ENCODE results near the gene DDX41.

DDX41 gene

GRCh38 chr5:177523711-177524538 lies 7.2 kb upstream of the DDX41 start:
- H3K4me1 Mint-ChIP-seq: peaks cover 20% of the 10 kb centered on the region
- no peaks in the 10 kb centered on the region for H3K27me3 Mint-ChIP-seq (ENCODE audit: low read depth)
- H3K9me3 Mint-ChIP-seq: no peaks in the 10 kb centered on the region
- TF ChIP-seq, protein P1, sequence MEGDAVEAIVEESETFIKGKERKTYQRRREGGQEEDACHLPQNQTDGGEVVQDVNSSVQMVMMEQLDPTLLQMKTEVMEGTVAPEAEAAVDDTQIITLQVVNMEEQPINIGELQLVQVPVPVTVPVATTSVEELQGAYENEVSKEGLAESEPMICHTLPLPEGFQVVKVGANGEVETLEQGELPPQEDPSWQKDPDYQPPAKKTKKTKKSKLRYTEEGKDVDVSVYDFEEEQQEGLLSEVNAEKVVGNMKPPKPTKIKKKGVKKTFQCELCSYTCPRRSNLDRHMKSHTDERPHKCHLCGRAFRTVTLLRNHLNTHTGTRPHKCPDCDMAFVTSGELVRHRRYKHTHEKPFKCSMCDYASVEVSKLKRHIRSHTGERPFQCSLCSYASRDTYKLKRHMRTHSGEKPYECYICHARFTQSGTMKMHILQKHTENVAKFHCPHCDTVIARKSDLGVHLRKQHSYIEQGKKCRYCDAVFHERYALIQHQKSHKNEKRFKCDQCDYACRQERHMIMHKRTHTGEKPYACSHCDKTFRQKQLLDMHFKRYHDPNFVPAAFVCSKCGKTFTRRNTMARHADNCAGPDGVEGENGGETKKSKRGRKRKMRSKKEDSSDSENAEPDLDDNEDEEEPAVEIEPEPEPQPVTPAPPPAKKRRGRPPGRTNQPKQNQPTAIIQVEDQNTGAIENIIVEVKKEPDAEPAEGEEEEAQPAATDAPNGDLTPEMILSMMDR (IDR thresholded peaks at IDR 0.05; ENCODE audit: unreplicated experiment in 3 of 3): no peak
- H3K36me3 Mint-ChIP-seq (ENCODE audit: low read depth): peaks cover 33% of the 10 kb centered on the region
- H3K4me3 Mint-ChIP-seq: no peak overlapping the region
- H3K27ac Mint-ChIP-seq: no peak overlapping the region

GRCh38 chr5:177520916-177521513 lies 4.3 kb upstream of the DDX41 start:
- TF ChIP-seq, protein P1 (IDR thresholded peaks at IDR 0.05; ENCODE audit: unreplicated experiment in 3 of 3): no peak
- Mint-ChIP-seq H3K4me1 (peaks cover 25% of the 10 kb centered on the region), H3K4me3 (peak overlapping the region in 2 of 3 experiments; percentile 50 to 56), H3K36me3 (ENCODE audit: low read depth) (peaks cover 38% of the 10 kb centered on the region), H3K27ac (peak overlapping the region; percentile 17 to 81 (median 41)), H3K27me3 (ENCODE audit: low read depth) (no peaks in the 10 kb centered on the region), H3K9me3 (no peaks in the 10 kb centered on the region)

DNA sequence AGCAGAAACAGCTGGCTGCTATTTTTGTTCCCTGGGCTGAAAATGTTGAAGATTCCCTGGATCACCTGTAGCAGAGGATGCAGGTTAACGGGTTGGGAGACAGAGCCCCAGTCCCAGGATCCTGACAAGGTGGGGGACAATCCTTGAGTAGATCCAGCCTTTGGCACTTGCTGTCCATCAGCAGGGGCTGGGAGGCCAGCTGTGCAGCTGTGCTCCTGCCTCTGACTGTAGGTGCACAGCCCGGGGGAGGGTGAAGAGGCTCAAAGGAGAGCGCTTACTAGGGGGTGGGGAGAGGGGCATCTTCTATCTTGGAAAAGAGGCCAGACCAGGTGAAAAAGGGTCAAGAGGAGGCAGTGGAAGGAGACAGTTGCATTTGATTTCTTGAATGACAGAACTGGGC lies 3.5 kb upstream of the DDX41 start:
- peaks cover 39% of the 10 kb centered on the region for H3K36me3 Mint-ChIP-seq (ENCODE audit: low read depth)
- H3K4me1 Mint-ChIP-seq: peaks cover 30% of the 10 kb centered on the region
- peak overlapping the region; percentile 17 to 81 (median 41) for H3K27ac Mint-ChIP-seq
- H3K27me3 Mint-ChIP-seq (ENCODE audit: low read depth): no peaks in the 10 kb centered on the region
- no peaks in the 10 kb centered on the region for H3K9me3 Mint-ChIP-seq
- TF ChIP-seq, protein P1 (IDR thresholded peaks at IDR 0.05; ENCODE audit: unreplicated experiment in 3 of 3): no peak
- H3K4me3 Mint-ChIP-seq: peak overlapping the region; percentile 34 to 53 (median 48)

DNA sequence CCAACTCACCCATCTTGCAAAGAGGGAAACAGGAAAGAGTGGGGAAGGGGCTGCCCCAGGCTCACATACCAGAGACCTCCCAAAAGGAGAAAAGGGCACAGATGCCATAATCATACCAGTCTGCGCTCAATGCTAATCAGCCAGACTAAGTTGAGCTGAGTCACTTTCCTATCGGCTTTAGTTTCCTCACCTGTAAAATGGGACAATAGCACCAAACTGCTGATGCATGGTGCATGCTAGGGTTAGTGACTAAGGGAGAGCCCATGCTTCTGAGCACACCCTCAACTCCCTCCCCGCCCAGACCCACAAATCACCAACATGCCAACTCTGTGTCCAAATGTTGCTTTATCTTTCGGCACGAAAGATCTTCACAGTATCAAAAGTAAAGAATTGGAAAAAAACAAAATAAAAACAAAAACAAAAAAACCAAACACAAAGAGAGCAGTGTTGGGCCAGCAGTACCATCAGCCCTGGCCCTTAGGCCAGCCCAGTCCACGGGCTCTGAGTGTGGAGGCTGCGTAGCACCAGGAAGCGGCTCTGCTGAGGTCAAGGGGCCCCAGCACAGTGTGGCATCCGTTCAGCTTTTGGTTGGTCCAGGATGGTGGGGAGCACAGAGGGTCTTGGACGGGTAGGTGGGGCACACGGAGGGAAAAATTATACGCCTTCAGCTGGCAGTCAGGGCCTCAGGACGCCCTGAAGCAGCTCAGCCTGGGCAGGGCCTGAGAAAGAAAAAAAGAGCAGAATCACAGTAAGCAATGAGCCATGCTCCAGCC lies 2.9 kb upstream of the DDX41 start:
- Mint-ChIP-seq H3K36me3 (ENCODE audit: low read depth) (peaks cover 42% of the 10 kb centered on the region), H3K27me3 (ENCODE audit: low read depth) (no peaks in the 10 kb centered on the region), H3K9me3 (no peaks in the 10 kb centered on the region), H3K4me3 (peak overlapping the region in 1 of 3 experiments; percentile 26), H3K4me1 (peaks cover 30% of the 10 kb centered on the region), H3K27ac (no peak overlapping the region)
- TF ChIP-seq, protein P1 (IDR thresholded peaks at IDR 0.05; ENCODE audit: unreplicated experiment in 3 of 3): no peak

- no peaks in the 10 kb centered on the region for H3K27me3 Mint-ChIP-seq (ENCODE audit: low read depth)
- peak overlapping the region; percentile 91 to 95 (median 92) for H3K4me3 Mint-ChIP-seq
- peaks cover 55% of the 10 kb centered on the region for H3K36me3 Mint-ChIP-seq (ENCODE audit: low read depth)
- H3K9me3 Mint-ChIP-seq: no peaks in the 10 kb centered on the region
- TF ChIP-seq, protein P1 (IDR thresholded peaks at IDR 0.05; ENCODE audit: unreplicated experiment in 3 of 3): no peak
- H3K27ac Mint-ChIP-seq: no peak overlapping the region
- peaks cover 19% of the 10 kb centered on the region for H3K4me1 Mint-ChIP-seq
Measured at GRCh38 chr5:177515580-177515979, 1.2 kb downstream of the DDX41 start.
